NT2/D1 (cell line): ENCODE measurements around the gene PTPRH.

Source experiments
- DNase-seq: peaks from one replicate; pipeline ENCODE4 v3.0.0-alpha.2; 2011; ENCODE audit warnings: low read depth, low spot score
- H3K27me3 ChIP-seq: 2 replicates; pipeline ENCODE4 v1.6.0; 2011; ENCODE audit warnings: mild to moderate bottlenecking; ENCODE audit not compliant: insufficient read length, insufficient read depth
- H3K36me3 ChIP-seq: 2 replicates; pipeline ENCODE4 v1.6.1; 2011; ENCODE audit warnings: mild to moderate bottlenecking, low read length, mixed read lengths; ENCODE audit not compliant: insufficient read depth, insufficient read length
- H3K4me1 ChIP-seq: 2 replicates; pipeline ENCODE4 v1.5.1; 2011; ENCODE audit not compliant: insufficient read depth, insufficient read length
- H3K4me3 ChIP-seq: 2 replicates; pipeline ENCODE4 v1.5.1; 2011; ENCODE audit warnings: low read depth; ENCODE audit not compliant: insufficient read length
- H3K9ac ChIP-seq: 2 replicates; pipeline ENCODE4 v1.6.0; 2011; ENCODE audit warnings: low read depth; ENCODE audit not compliant: insufficient read length
- H3K9me3 ChIP-seq: 2 replicates; pipeline ENCODE4 v1.5.1; 2011; ENCODE audit warnings: mild to moderate bottlenecking, low read length; ENCODE audit not compliant: insufficient read depth
- SUZ12 ChIP-seq: IDR thresholded peaks from 2 replicates; pipeline ENCODE4 v1.6.1; 2011; ENCODE audit not compliant: insufficient read length, insufficient read depth; ENCODE audit errors: extremely low read depth
- YY1 ChIP-seq: IDR thresholded peaks from 2 replicates; pipeline ENCODE4 v1.6.1; 2011; ENCODE audit not compliant: insufficient read length, insufficient read depth
- ZNF274 ChIP-seq: IDR thresholded peaks from 2 replicates; pipeline ENCODE4 v1.6.1; 2011; ENCODE audit warnings: mild to moderate bottlenecking, low read depth, low read length

The PTPRH gene, protein sequence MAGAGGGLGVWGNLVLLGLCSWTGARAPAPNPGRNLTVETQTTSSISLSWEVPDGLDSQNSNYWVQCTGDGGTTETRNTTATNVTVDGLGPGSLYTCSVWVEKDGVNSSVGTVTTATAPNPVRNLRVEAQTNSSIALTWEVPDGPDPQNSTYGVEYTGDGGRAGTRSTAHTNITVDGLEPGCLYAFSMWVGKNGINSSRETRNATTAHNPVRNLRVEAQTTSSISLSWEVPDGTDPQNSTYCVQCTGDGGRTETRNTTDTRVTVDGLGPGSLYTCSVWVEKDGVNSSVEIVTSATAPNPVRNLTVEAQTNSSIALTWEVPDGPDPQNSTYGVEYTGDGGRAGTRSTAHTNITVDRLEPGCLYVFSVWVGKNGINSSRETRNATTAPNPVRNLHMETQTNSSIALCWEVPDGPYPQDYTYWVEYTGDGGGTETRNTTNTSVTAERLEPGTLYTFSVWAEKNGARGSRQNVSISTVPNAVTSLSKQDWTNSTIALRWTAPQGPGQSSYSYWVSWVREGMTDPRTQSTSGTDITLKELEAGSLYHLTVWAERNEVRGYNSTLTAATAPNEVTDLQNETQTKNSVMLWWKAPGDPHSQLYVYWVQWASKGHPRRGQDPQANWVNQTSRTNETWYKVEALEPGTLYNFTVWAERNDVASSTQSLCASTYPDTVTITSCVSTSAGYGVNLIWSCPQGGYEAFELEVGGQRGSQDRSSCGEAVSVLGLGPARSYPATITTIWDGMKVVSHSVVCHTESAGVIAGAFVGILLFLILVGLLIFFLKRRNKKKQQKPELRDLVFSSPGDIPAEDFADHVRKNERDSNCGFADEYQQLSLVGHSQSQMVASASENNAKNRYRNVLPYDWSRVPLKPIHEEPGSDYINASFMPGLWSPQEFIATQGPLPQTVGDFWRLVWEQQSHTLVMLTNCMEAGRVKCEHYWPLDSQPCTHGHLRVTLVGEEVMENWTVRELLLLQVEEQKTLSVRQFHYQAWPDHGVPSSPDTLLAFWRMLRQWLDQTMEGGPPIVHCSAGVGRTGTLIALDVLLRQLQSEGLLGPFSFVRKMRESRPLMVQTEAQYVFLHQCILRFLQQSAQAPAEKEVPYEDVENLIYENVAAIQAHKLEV

GRCh38 chr19:55208880-55209692, at the start of gene PTPRH:
Gene PTPRH, minus strand, starts transcription at chr19:55209501. Its CDS starts 68 bp downstream, at chr19:55209433.
- Histone ChIP-seq H3K9ac (no peak within 1 kb of the TSS), H3K4me3 (no peak within 1 kb of the TSS), H3K27me3 (no peaks in the 10 kb centered on the region), H3K4me1 (peaks cover 7% of the 10 kb centered on the region), H3K36me3 (no peaks in the 10 kb centered on the region), H3K9me3 (peaks cover 17% of the 10 kb centered on the region; the same call in 1 of the 2 replicates)
- DNase-seq: no peak
- TF ChIP-seq ZNF274 (no peak), YY1 (no peak), SUZ12 (no peak)

GRCh38 chr19:55258476-55258827, 49.2 kb upstream of the PTPRH start:
- peak overlapping the region; percentile 91 for H3K4me3 ChIP-seq
- no peak for DNase-seq
- TF ChIP-seq SUZ12 (no peak), ZNF274 (no peak), YY1 (no peak)
- peak overlapping the region; percentile 97 for H3K9ac ChIP-seq
- no peaks in the 10 kb centered on the region for H3K27me3 ChIP-seq
- no peaks in the 10 kb centered on the region for H3K9me3 ChIP-seq
- peaks cover 2% of the 10 kb centered on the region for H3K4me1 ChIP-seq
- peaks cover 40% of the 10 kb centered on the region for H3K36me3 ChIP-seq

GRCh38 chr19:55257461-55258420, 48.4 kb upstream of the PTPRH start:
- H3K4me3 ChIP-seq: peak overlapping the region; percentile 91
- H3K4me1 ChIP-seq: peaks cover 4% of the 10 kb centered on the region
- no peaks in the 10 kb centered on the region for H3K27me3 ChIP-seq
- H3K36me3 ChIP-seq: peaks cover 46% of the 10 kb centered on the region
- no peaks in the 10 kb centered on the region for H3K9me3 ChIP-seq
- H3K9ac ChIP-seq: peak overlapping the region; percentile 97
- TF ChIP-seq ZNF274 (no peak), YY1 (no peak), SUZ12 (no peak)
- no peak for DNase-seq

- peaks cover 41% of the 10 kb centered on the region for H3K36me3 ChIP-seq
- H3K9me3 ChIP-seq: no peaks in the 10 kb centered on the region
- peak overlapping the region; percentile 17 for H3K9ac ChIP-seq
- peaks cover 4% of the 10 kb centered on the region for H3K4me1 ChIP-seq
- no peaks in the 10 kb centered on the region for H3K27me3 ChIP-seq
- H3K4me3 ChIP-seq: peak overlapping the region; percentile 91
- no peak for DNase-seq
- TF ChIP-seq SUZ12 (no peak), YY1 (no peak), ZNF274 (no peak)
These were observed 47.5 kb upstream of the PTPRH start for GRCh38 chr19:55256562-55257460.

DNA sequence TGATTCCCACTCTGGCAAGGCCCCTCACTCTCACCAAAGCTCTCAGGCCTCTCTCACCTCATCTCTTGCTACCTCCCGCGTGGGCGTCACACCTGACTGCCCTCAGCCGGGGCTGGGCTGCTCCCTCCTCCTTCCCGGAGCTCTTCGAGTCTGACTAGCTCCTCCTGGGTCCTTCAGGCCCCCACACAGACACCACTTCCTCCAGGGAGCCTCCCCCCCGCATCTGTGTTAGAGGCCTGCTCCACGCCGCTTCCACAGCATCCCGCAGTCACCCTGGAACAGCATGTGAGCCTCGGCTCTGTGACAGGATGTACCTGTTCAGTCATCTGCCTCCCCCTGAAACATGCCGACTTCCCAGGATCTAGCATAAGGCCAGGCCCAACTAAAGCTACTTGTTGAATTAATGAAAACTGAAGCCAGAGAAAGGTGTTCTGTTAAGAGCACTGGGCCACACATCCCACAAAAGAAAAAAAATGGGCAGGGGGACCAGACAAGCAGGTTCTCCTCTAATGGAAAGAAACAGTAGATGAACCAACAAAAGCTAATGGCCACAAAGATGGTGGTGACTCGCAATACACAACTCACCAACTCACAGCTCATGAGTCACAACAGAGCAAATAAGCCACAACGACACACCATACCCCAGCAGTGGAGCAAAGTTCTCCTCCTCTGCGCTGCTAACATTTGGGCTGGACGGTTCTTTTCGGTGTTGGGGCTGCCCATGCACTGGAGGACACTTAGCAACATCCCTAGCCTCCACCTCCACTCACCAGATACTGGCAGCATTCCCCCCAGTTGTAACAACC, 46.5 kb upstream of the PTPRH start:
- Histone ChIP-seq H3K4me3 (no peak overlapping the region), H3K9ac (no peak overlapping the region)

More for the DNA sequence above, 46.5 kb upstream of the PTPRH start:
- no peaks in the 10 kb centered on the region for H3K27me3 ChIP-seq
- TF ChIP-seq ZNF274 (no peak), SUZ12 (no peak), YY1 (no peak)
- peaks cover 4% of the 10 kb centered on the region for H3K4me1 ChIP-seq
- H3K36me3 ChIP-seq: peaks cover 48% of the 10 kb centered on the region
- no peaks in the 10 kb centered on the region for H3K9me3 ChIP-seq
- DNase-seq: no peak
